ENCODE measurements around the gene LAIR1. TPM values are rescaled to one million over a fixed set of nuclear protein-coding genes. Genes with fewer than 3 reads are reported as not detected.

Gene LAIR1
- total RNA-seq, 1 experiment from 2014 or later, result 0.37 TPM

DNA sequence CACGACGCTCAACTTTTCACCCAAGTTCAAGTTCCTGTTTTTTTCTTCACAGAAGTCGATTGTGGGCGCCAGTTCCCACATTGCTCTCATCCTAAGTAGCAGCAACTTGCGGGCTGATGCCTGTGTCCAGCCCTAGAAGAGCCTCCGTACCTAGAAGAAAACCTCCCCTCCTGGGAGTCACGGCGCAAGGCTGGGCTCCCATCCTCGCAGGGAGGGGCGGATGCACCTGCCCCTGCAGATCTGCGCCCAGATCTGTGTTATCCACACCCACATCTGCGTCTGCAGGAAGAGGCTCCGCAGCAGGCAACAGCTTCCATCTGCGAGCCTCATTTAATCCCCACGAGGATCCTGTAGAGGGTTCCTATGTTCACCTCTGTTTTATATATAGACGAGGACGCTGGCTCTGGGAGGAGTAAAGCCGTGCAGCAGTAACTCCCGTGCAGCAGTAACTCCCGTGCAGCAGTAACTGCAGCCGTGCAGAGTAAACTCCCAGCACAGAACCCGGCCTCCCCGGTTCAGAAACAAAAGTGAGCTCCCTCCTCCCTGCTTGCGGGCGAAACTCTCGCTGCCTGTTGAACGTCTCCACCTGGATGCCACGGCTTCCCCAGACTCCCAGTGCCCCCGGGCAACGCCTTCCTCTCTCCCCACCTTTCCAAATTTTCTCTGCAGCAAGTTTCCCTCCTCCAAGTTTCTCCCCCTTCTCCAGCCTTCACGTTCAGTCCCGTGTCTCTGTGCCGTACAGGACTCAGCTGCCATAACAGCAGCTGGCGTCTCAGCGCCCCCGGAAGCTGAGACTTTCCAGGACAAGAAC, 23.5 kb upstream of the LAIR1 start:
- Mint-ChIP-seq H3K9me3 (peaks cover 3% of the 10 kb centered on the region; the same call in 1 of the 2 replicates), H3K4me3 (peak overlapping the region; percentile 69), H3K4me1 (peaks cover 26% of the 10 kb centered on the region), H3K36me3 (no peaks in the 10 kb centered on the region), H3K27me3 (ENCODE audit: low read depth) (peaks cover 41% of the 10 kb centered on the region), H3K27ac (no peak overlapping the region)
- TF ChIP-seq, protein P1, sequence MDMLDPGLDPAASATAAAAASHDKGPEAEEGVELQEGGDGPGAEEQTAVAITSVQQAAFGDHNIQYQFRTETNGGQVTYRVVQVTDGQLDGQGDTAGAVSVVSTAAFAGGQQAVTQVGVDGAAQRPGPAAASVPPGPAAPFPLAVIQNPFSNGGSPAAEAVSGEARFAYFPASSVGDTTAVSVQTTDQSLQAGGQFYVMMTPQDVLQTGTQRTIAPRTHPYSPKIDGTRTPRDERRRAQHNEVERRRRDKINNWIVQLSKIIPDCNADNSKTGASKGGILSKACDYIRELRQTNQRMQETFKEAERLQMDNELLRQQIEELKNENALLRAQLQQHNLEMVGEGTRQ (CRISPR knock-in tag; IDR thresholded peaks at IDR 0.05), result no peak
- TF ChIP-seq ELF4 (CRISPR knock-in tag; IDR thresholded peaks at IDR 0.05; ENCODE audit: low read depth) (no peak), GTF2I (CRISPR knock-in tag; conservative IDR thresholded peaks at IDR 0.05) (no peak), FOXJ3 (CRISPR knock-in tag; IDR thresholded peaks at IDR 0.05; ENCODE audit: borderline replicate concordance) (no peak), NFE2L1 (CRISPR knock-in tag; IDR thresholded peaks at IDR 0.05) (no peak), SMAD4 (CRISPR knock-in tag; IDR thresholded peaks at IDR 0.05) (no peak), NR2C2 (CRISPR knock-in tag; IDR thresholded peaks at IDR 0.05) (no peak), CREB1 (CRISPR knock-in tag; IDR thresholded peaks at IDR 0.05) (no peak), MXD4 (CRISPR knock-in tag; IDR thresholded peaks at IDR 0.05; ENCODE audit: borderline replicate concordance) (no peak), ZBTB21 (CRISPR knock-in tag; IDR thresholded peaks at IDR 0.05; ENCODE audit: borderline replicate concordance) (no peak), JUN (CRISPR knock-in tag; IDR thresholded peaks at IDR 0.05) (no peak), NR3C1 (CRISPR knock-in tag; conservative IDR thresholded peaks at IDR 0.05; ENCODE audit: low read depth) (no peak), TEAD4 (CRISPR knock-in tag; IDR thresholded peaks at IDR 0.05) (no peak), NFYB (CRISPR knock-in tag; conservative IDR thresholded peaks at IDR 0.05; ENCODE audit: low read depth) (no peak)
- TF ChIP-seq, protein P2, sequence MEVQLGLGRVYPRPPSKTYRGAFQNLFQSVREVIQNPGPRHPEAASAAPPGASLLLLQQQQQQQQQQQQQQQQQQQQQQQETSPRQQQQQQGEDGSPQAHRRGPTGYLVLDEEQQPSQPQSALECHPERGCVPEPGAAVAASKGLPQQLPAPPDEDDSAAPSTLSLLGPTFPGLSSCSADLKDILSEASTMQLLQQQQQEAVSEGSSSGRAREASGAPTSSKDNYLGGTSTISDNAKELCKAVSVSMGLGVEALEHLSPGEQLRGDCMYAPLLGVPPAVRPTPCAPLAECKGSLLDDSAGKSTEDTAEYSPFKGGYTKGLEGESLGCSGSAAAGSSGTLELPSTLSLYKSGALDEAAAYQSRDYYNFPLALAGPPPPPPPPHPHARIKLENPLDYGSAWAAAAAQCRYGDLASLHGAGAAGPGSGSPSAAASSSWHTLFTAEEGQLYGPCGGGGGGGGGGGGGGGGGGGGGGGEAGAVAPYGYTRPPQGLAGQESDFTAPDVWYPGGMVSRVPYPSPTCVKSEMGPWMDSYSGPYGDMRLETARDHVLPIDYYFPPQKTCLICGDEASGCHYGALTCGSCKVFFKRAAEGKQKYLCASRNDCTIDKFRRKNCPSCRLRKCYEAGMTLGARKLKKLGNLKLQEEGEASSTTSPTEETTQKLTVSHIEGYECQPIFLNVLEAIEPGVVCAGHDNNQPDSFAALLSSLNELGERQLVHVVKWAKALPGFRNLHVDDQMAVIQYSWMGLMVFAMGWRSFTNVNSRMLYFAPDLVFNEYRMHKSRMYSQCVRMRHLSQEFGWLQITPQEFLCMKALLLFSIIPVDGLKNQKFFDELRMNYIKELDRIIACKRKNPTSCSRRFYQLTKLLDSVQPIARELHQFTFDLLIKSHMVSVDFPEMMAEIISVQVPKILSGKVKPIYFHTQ (CRISPR knock-in tag; IDR thresholded peaks at IDR 0.05), result no peak
- TF ChIP-seq, protein P3, sequence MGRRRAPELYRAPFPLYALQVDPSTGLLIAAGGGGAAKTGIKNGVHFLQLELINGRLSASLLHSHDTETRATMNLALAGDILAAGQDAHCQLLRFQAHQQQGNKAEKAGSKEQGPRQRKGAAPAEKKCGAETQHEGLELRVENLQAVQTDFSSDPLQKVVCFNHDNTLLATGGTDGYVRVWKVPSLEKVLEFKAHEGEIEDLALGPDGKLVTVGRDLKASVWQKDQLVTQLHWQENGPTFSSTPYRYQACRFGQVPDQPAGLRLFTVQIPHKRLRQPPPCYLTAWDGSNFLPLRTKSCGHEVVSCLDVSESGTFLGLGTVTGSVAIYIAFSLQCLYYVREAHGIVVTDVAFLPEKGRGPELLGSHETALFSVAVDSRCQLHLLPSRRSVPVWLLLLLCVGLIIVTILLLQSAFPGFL (CRISPR knock-in tag; IDR thresholded peaks at IDR 0.05; ENCODE audit: borderline replicate concordance), result no peak
- TF ChIP-seq, protein P4, sequence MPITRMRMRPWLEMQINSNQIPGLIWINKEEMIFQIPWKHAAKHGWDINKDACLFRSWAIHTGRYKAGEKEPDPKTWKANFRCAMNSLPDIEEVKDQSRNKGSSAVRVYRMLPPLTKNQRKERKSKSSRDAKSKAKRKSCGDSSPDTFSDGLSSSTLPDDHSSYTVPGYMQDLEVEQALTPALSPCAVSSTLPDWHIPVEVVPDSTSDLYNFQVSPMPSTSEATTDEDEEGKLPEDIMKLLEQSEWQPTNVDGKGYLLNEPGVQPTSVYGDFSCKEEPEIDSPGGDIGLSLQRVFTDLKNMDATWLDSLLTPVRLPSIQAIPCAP (CRISPR knock-in tag; IDR thresholded peaks at IDR 0.05), result no peak
- TF ChIP-seq, protein P5, sequence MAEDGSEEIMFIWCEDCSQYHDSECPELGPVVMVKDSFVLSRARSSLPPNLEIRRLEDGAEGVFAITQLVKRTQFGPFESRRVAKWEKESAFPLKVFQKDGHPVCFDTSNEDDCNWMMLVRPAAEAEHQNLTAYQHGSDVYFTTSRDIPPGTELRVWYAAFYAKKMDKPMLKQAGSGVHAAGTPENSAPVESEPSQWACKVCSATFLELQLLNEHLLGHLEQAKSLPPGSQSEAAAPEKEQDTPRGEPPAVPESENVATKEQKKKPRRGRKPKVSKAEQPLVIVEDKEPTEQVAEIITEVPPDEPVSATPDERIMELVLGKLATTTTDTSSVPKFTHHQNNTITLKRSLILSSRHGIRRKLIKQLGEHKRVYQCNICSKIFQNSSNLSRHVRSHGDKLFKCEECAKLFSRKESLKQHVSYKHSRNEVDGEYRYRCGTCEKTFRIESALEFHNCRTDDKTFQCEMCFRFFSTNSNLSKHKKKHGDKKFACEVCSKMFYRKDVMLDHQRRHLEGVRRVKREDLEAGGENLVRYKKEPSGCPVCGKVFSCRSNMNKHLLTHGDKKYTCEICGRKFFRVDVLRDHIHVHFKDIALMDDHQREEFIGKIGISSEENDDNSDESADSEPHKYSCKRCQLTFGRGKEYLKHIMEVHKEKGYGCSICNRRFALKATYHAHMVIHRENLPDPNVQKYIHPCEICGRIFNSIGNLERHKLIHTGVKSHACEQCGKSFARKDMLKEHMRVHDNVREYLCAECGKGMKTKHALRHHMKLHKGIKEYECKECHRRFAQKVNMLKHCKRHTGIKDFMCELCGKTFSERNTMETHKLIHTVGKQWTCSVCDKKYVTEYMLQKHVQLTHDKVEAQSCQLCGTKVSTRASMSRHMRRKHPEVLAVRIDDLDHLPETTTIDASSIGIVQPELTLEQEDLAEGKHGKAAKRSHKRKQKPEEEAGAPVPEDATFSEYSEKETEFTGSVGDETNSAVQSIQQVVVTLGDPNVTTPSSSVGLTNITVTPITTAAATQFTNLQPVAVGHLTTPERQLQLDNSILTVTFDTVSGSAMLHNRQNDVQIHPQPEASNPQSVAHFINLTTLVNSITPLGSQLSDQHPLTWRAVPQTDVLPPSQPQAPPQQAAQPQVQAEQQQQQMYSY (CRISPR knock-in tag; IDR thresholded peaks at IDR 0.05), result no peak
- TF ChIP-seq, protein P6, sequence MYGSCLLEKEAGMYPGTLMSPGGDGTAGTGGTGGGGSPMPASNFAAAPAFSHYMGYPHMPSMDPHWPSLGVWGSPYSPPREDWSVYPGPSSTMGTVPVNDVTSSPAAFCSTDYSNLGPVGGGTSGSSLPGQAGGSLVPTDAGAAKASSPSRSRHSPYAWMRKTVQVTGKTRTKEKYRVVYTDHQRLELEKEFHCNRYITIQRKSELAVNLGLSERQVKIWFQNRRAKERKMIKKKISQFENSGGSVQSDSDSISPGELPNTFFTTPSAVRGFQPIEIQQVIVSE (CRISPR knock-in tag; IDR thresholded peaks at IDR 0.05; ENCODE audit: borderline replicate concordance), result no peak
- DNase-seq (ENCODE audit: low spot score) (peak; percentile 24), ATAC-seq (peak; percentile 19; the same call in 1 of the 2 replicates)
- CTCF ChIA-PET, result interaction anchor here (0.5 to 2.0 kb wide), 17 partner anchors 11 to 224 kb away, joined by 3 to 12 read pairs (median 5); partner anchors contain the start of genes LENG8, MBOAT7 and TTYH1
- POLR2A ChIA-PET, result no interaction called here
